LNCAP (cell line): Measurements from ENCODE around the gene USF3.

Experiments used
- CTCF ChIP-seq: fragments of 450-650 bp; IDR thresholded peaks from 2 replicates; pipeline ENCODE4 v1.5.1; 2017; ENCODE audit warnings: mild to moderate bottlenecking

USF3 gene

GRCh38 chr3:113648524-113648923 is 47.9 kb downstream of the USF3 start:
- TF ChIP-seq CTCF: no peak

- TF ChIP-seq CTCF: no peak
Observed at GRCh38 chr3:113643583-113643982, 52.9 kb downstream of the USF3 start.

GRCh38 chr3:113638910-113639309 is 57.5 kb downstream of the USF3 start:
- TF ChIP-seq CTCF: no peak

- no peak for TF ChIP-seq CTCF
Observed at GRCh38 chr3:113637756-113638155, 58.7 kb downstream of the USF3 start.

- no peak for TF ChIP-seq CTCF
Observed at GRCh38 chr3:113634782-113635474, 61.5 kb downstream of the USF3 start.

- TF ChIP-seq CTCF: no peak
Observed at GRCh38 chr3:113631573-113631972, 64.9 kb downstream of the USF3 start.

- TF ChIP-seq CTCF: no peak
Observed at GRCh38 chr3:113630956-113631542, 65.4 kb downstream of the USF3 start.
